Lower leg skin (tissue), 4 donors: ENCODE data around the gene APOC1. TPM values are rescaled to one million over a fixed set of nuclear protein-coding genes. Genes with fewer than 3 reads are reported as not detected.

Experiments used
- DNase-seq, 2 donors: peaks; one replicate each; pipeline ENCODE4 v3.0.0-alpha.2; 2019; ENCODE audit warnings: low spot score in 2 of 2
- H3K4me3 ChIP-seq: fragments of 200-600 bp; sonication (generic); 2 replicates; pipeline ENCODE4 v1.5.1; 2017; ENCODE audit warnings: mild to moderate bottlenecking, low read depth; ENCODE audit not compliant: poor library complexity, severe bottlenecking
- CTCF ChIP-seq, 3 donors: fragments of 450-650 bp; IDR thresholded peaks; one replicate each; pipeline ENCODE4 v1.5.1; 2016; ENCODE audit warnings: antibody characterized with exemption in 3 of 3, mild to moderate bottlenecking in 3 of 3, moderate library complexity in 2 of 3
- POLR2A ChIP-seq, 2 donors: fragments of 450-650 bp; IDR thresholded peaks; one replicate each; pipeline ENCODE4 v1.6.1; 2016 to 2017; ENCODE audit warnings: antibody characterized with exemption in 2 of 2, mild to moderate bottlenecking in 1 of 2, moderate library complexity in 1 of 2
- WGBS, 2 donors: methylation state at CpG; one replicate each; pipeline ENCODE4 v1.1.5; 2018; 5-methylcytosine and 5-hydroxymethylcytosine counted together
- intact Hi-C: fragments of 100-400 bp; cut with DNase I; formaldehyde crosslinking; loops from one replicate; pipeline ENCODE4 v1.15.0; 2023; ENCODE audit warnings: low total_unique reads
- total RNA-seq, 4 donors: library from RNA; depleted of rRNA; stranded (reverse); fragments of >200 nt; gene quantifications; one replicate each; pipeline ENCODE4 v1.1.0, GENCODE V29; 2016

APOC1 gene
- total RNA-seq, 4 donors from 2014 or later: 17.1 to 35.5 (median 28.8) TPM

GRCh38 chr19:44948763-44949374 lies 34.5 kb downstream of the APOC1 start:
- intact Hi-C loops: no loop called here
- DNase-seq: no peak
- no peak overlapping the region for H3K4me3 ChIP-seq
- TF ChIP-seq POLR2A (IDR thresholded peaks at IDR 0.05) (no peak), CTCF (IDR thresholded peaks at IDR 0.05) (no peak)
- WGBS, 2 donors: 80 to 87% methylated on average over 4 to 5 of the region's 5 CpGs

DNA sequence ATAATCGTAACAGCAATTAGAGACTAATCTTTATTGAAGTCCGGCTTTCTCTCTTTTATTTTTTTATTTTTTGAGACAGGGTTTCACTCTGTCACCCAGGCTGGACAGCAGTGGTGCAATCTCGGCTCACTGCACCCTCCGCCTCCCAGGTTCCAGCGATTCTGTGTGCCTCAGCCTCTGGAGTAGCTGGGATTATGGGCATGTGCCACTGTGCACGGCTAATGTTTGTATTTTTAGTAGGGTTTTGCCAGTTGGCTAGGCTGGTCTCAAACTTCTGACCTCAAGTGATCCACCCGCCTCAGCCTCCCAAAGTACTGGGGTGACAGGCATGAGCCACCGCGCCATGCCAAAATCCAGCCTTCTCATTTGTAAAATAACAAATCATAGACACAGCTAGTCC lies 35.1 kb downstream of the APOC1 start:
- TF ChIP-seq POLR2A (IDR thresholded peaks at IDR 0.05) (no peak), CTCF (IDR thresholded peaks at IDR 0.05) (no peak)
- intact Hi-C loops: no loop called here
- no peak overlapping the region for H3K4me3 ChIP-seq
- WGBS, 2 donors: 81 to 94% methylated on average over 9 of the region's 9 CpGs
- no peak for DNase-seq

DNA sequence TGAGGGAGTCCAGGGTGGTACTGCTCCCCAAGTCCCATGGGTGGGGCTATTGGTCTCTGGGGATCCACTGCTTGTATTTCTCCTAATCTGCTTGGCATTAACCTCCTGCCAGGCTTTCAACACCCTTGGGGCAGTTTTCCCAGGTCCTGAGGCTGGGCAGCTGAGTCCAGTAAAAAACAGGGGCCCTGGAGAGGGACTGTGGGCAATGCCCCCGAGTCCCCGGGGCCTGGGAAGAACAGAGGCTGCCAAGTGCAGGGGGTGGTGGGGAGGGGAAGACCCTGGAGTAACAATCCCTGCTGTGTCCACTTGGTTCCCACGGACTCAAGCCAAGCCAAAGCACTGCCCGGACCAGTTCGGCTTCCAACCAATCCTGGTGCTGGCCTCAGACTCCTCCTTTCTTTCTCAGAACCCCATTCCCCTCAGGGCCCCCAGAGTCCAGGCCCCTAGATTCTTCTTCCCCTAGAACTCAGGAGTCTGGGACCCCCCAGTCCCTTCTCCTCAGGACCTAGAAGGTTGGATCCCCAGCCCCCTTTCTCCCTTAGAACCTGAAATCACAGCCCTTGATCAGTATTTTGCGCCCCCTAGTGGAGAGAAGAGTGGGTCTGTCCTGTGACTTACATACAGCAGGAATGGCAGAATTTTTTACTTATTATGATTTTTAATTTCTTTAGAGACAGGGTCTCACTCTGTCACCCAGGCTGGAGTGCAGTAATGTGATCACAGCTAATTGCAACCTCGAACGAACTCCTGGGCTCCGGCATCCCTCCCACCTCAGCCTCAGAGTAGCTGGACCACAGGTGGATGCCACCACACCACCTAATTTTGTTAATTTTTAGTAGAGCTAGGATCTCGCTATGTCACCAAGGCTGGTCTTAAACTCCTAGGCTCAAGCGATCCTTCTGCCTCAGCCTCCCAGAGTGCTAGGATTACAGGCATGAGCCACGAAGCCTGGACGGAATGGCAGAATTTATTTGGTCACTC lies 37.1 kb downstream of the APOC1 start:
- WGBS, 2 donors: 41% methylated on average over 13 of the region's 13 CpGs
- intact Hi-C loops: loop anchor here (5.0 kb wide), 1 partner anchor 49 kb away; no protein-coding TSS in a partner anchor

GRCh38 chr19:44954278-44954648 lies 39.9 kb downstream of the APOC1 start:
- DNase-seq: peak in 1 of 2 donors; percentile 33
- TF ChIP-seq POLR2A (IDR thresholded peaks at IDR 0.05): no peak
- TF ChIP-seq CTCF (IDR thresholded peaks at IDR 0.05): no peak
- 22 to 27% methylated on average over 13 of the region's 13 CpGs for WGBS, 2 donors
- peak overlapping the region; percentile 78 for H3K4me3 ChIP-seq
- intact Hi-C loops: loop anchor here (5.0 kb wide), 1 partner anchor 52 kb away; no protein-coding TSS in a partner anchor

More for the DNA sequence above, 37.1 kb downstream of the APOC1 start:
- H3K4me3 ChIP-seq: no peak overlapping the region
- DNase-seq: peak in 1 of 2 donors; percentile 64
- TF ChIP-seq POLR2A (IDR thresholded peaks at IDR 0.05) (no peak), CTCF (IDR thresholded peaks at IDR 0.05) (peak in 1 of 3 donors; percentile 66)

DNA sequence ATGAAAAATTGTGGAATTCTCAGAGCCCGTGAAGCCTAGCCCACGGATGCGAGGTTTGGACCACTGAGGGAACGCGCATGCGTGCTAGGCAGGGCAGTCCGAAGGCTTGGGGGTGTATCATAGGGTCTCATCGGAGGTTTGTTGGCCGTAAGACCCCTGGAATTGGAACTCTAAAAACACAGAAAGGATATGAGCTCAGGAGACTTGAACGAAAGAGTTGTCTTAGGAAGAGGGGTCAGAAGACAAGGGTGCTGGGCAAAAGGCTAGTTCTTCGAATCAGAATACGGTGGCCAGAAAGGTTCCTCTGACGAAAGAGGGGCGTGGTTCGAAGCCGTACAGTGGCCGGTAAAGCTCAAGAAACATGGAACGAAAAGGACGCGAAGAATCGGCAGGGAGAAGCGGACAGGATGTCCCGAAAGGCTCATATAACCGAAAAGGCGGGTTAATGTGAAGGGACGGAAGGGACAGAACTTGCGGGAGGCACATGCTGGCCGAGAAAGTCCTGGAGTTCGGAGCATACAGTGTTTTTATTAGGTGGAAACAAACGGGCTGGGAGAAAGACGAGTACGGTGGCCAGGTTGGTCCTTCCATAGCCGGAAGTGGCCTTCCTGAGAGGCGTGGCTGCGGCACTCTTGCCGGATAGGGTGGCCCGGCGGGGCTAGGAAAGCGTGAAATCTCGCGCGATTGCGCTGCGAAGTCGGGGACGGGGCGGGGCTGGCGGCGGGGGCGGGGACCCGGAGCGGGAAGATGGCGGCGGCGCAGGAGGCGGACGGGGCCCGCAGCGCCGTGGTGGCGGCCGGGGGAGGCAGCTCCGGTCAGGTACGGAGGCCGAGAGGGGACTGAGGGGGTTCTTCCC lies 40.5 kb downstream of the APOC1 start, which contains the start of gene CLPTM1:
Gene CLPTM1 (plus strand): TSS at position 732 of the 856 bp plus-strand sequence. CDS start 16 bp downstream, at position 748.
- TF ChIP-seq POLR2A (IDR thresholded peaks at IDR 0.05) (peak in 1 of 2 donors; percentile 29), CTCF (IDR thresholded peaks at IDR 0.05) (peak in 1 of 3 donors; percentile 13)
- intact Hi-C loops: loop anchor here (5.0 kb wide), 1 partner anchor 53 kb away; no protein-coding TSS in a partner anchor
- WGBS, 2 donors: 0 to 1% methylated on average over 50 to 56 of the region's 65 CpGs
- peak within 1 kb of the TSS; percentile 78 for H3K4me3 ChIP-seq
- peak; percentile 94 to 99 for DNase-seq
